ENCODE results near the gene GALM. TPM values are rescaled to one million over a fixed set of nuclear protein-coding genes. Genes with fewer than 3 reads are reported as not detected.
A peak's percentile ranks its signal among the peaks of the same experiment; 100 is the strongest.

The GALM gene
- total and polyA plus RNA-seq, 4 experiments from 2014 or later, result 35.5 to 60.4 (median 43.5) TPM

- no peaks in the 10 kb centered on the region for H3K9me3 ChIP-seq (ENCODE audit: control insufficient read depth in 1 of 2, low read length in 2 of 2)
- H3K4me1 ChIP-seq (ENCODE audit: insufficient read depth, low read length), result peaks cover 60% of the 10 kb centered on the region
- DNase-seq, result no peak
- peak overlapping the region; percentile 51 for H3K27ac ChIP-seq (ENCODE audit: low read depth, low read length)
- H3K27ac Mint-ChIP-seq, result peak overlapping the region; percentile 72 to 97 (median 94)
- intact Hi-C loops (cut with micrococcal nuclease), result no loop called here
- H3K4me3 ChIP-seq (ENCODE audit: low read length in 2 of 2), result no peak overlapping the region
- H3K9me3 Mint-ChIP-seq, result no peaks in the 10 kb centered on the region
- POLR2A ChIA-PET (ENCODE audit: partially characterized antibody), result interaction anchor here (1.1 to 8.3 kb wide), 9 partner anchors 10 to 96 kb away, joined by 3 to 164 read pairs (median 21); partner anchors contain the start of genes GALM, HNRNPLL and SRSF7
- H3K27me3 ChIP-seq (ENCODE audit: insufficient read depth, low read length), result no peaks in the 10 kb centered on the region
- CTCF ChIA-PET (ENCODE audit: partially characterized antibody), result interaction anchor here (0.6 to 4.7 kb wide), 8 partner anchors 8 to 73 kb away, joined by 3 to 48 read pairs (median 4); partner anchors contain the start of gene GALM
- H3K4me3 Mint-ChIP-seq, result peak overlapping the region in 7 of 8 donors; percentile 11 to 87 (median 34)
- peaks cover 37 to 76% (median 54%) of the 10 kb centered on the region in 4 donors for H3K4me1 Mint-ChIP-seq
- H3K36me3 Mint-ChIP-seq, result peaks cover 0 to 4% of the 10 kb centered on the region in 2 donors
- no peaks in the 10 kb centered on the region for H3K27me3 Mint-ChIP-seq
- no peaks in the 10 kb centered on the region for H3K36me3 ChIP-seq (ENCODE audit: insufficient read depth, low read length)
Observed at GRCh38 chr2:38654528-38655381, 11.2 kb upstream of the GALM start.

DNA sequence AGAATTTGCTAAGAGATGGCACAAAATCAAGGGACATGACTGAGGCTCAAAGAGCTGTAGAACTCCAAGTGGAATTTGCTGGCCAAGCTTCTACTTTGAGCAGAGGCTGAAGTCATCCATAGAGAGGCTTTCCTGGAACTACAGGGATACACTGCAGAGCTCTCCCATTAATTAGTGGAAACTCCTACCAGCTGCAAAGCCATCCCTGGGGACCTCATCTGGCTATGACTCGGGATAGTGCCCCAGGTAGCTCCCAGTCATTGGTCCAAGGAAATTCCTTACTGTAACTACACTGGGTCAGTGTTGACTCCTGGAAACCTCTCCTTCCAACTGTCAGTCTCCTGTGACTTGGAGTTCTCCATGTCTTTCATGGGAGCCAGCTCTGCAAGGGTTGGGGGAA lies 10.5 kb upstream of the GALM start:
- H3K27me3 Mint-ChIP-seq, result no peaks in the 10 kb centered on the region
- no peaks in the 10 kb centered on the region for H3K36me3 Mint-ChIP-seq
- H3K9me3 ChIP-seq (ENCODE audit: control insufficient read depth in 1 of 2, low read length in 2 of 2), result no peaks in the 10 kb centered on the region
- H3K27me3 ChIP-seq (ENCODE audit: insufficient read depth, low read length), result no peaks in the 10 kb centered on the region
- intact Hi-C loops (cut with micrococcal nuclease), result no loop called here
- H3K9me3 Mint-ChIP-seq, result no peaks in the 10 kb centered on the region
- peaks cover 58% of the 10 kb centered on the region for H3K4me1 ChIP-seq (ENCODE audit: insufficient read depth, low read length)
- H3K36me3 ChIP-seq (ENCODE audit: insufficient read depth, low read length), result no peaks in the 10 kb centered on the region
- peak overlapping the region in 6 of 7 donors; percentile 47 to 97 (median 83) for H3K27ac Mint-ChIP-seq
- peak overlapping the region in 3 of 8 donors; percentile 6 to 21 (median 11) for H3K4me3 Mint-ChIP-seq
- peaks cover 35 to 70% (median 50%) of the 10 kb centered on the region in 4 donors for H3K4me1 Mint-ChIP-seq
- CTCF ChIA-PET (ENCODE audit: partially characterized antibody), result interaction anchor here (0.6 to 4.7 kb wide), 6 partner anchors 9 to 51 kb away, joined by 4 to 48 read pairs (median 4); partner anchors contain the start of gene GALM
- no peak overlapping the region for H3K4me3 ChIP-seq (ENCODE audit: low read length in 2 of 2)
- POLR2A ChIA-PET (ENCODE audit: partially characterized antibody), result interaction anchor here (1.1 to 8.3 kb wide), 4 partner anchors 9 to 52 kb away, joined by 4 to 164 read pairs (median 40); partner anchors contain the start of genes GALM and HNRNPLL
- no peak overlapping the region for H3K27ac ChIP-seq (ENCODE audit: low read depth, low read length)
- no peak for DNase-seq

- Mint-ChIP-seq H3K9me3 (no peaks in the 10 kb centered on the region), H3K4me3 (no peak overlapping the region), H3K27me3 (no peaks in the 10 kb centered on the region), H3K36me3 (no peaks in the 10 kb centered on the region), H3K4me1 (peaks cover 34 to 61% (median 45%) of the 10 kb centered on the region in 4 donors), H3K27ac (no peak overlapping the region)
- POLR2A ChIA-PET (ENCODE audit: partially characterized antibody), result interaction anchor here (1.2 kb wide), 2 partner anchors 9 to 84 kb away, joined by 4 read pairs; partner anchors contain the start of gene GALM
- H3K36me3 ChIP-seq (ENCODE audit: insufficient read depth, low read length), result no peaks in the 10 kb centered on the region
- CTCF ChIA-PET (ENCODE audit: partially characterized antibody), result interaction anchor here (1.9 kb wide), 2 partner anchors 14 to 25 kb away, joined by 5 to 6 read pairs; no protein-coding TSS in a partner anchor
- H3K27ac ChIP-seq (ENCODE audit: low read depth, low read length), result no peak overlapping the region
- H3K4me1 ChIP-seq (ENCODE audit: insufficient read depth, low read length), result peaks cover 50% of the 10 kb centered on the region
- H3K4me3 ChIP-seq (ENCODE audit: low read length in 2 of 2), result no peak overlapping the region
- intact Hi-C loops (cut with micrococcal nuclease), result no loop called here
- no peaks in the 10 kb centered on the region for H3K9me3 ChIP-seq (ENCODE audit: control insufficient read depth in 1 of 2, low read length in 2 of 2)
- no peaks in the 10 kb centered on the region for H3K27me3 ChIP-seq (ENCODE audit: insufficient read depth, low read length)
- no peak for DNase-seq
Observed at GRCh38 chr2:38656866-38657480, 8.9 kb upstream of the GALM start.

- H3K9me3 ChIP-seq (ENCODE audit: control insufficient read depth in 1 of 2, low read length in 2 of 2), result no peaks in the 10 kb centered on the region
- DNase-seq, result no peak
- CTCF ChIA-PET (ENCODE audit: partially characterized antibody), result interaction anchor here (1.1 to 1.3 kb wide), 2 partner anchors 15 to 55 kb away, joined by 4 to 5 read pairs; no protein-coding TSS in a partner anchor
- no peaks in the 10 kb centered on the region for H3K27me3 ChIP-seq (ENCODE audit: insufficient read depth, low read length)
- Mint-ChIP-seq H3K36me3 (no peaks in the 10 kb centered on the region), H3K4me1 (peaks cover 31 to 56% (median 43%) of the 10 kb centered on the region in 4 donors), H3K4me3 (no peak overlapping the region), H3K9me3 (no peaks in the 10 kb centered on the region), H3K27me3 (no peaks in the 10 kb centered on the region), H3K27ac (peak overlapping the region in 3 of 7 donors; percentile 37 to 79 (median 55))
- POLR2A ChIA-PET (ENCODE audit: partially characterized antibody), result interaction anchor here (1.0 to 1.6 kb wide), 6 partner anchors 9 to 92 kb away, joined by 3 to 7 read pairs (median 4); no protein-coding TSS in a partner anchor
- H3K4me3 ChIP-seq (ENCODE audit: low read length in 2 of 2), result no peak overlapping the region
- intact Hi-C loops (cut with micrococcal nuclease), result no loop called here
- no peak overlapping the region for H3K27ac ChIP-seq (ENCODE audit: low read depth, low read length)
- H3K36me3 ChIP-seq (ENCODE audit: insufficient read depth, low read length), result no peaks in the 10 kb centered on the region
- H3K4me1 ChIP-seq (ENCODE audit: insufficient read depth, low read length), result peaks cover 42% of the 10 kb centered on the region
Observed at GRCh38 chr2:38658613-38659012, 7.3 kb upstream of the GALM start.

GRCh38 chr2:38659115-38659514 lies 6.8 kb upstream of the GALM start:
- ChIA-PET CTCF (ENCODE audit: partially characterized antibody) (interaction anchor here (1.1 to 1.5 kb wide), 4 partner anchors 15 to 56 kb away, joined by 3 to 5 read pairs (median 4); no protein-coding TSS in a partner anchor), POLR2A (ENCODE audit: partially characterized antibody) (interaction anchor here (1.0 to 1.6 kb wide), 6 partner anchors 8 to 91 kb away, joined by 3 to 7 read pairs (median 4); no protein-coding TSS in a partner anchor)
- Mint-ChIP-seq H3K36me3 (no peaks in the 10 kb centered on the region), H3K9me3 (no peaks in the 10 kb centered on the region), H3K27me3 (no peaks in the 10 kb centered on the region), H3K4me1 (peaks cover 31 to 56% (median 43%) of the 10 kb centered on the region in 4 donors), H3K4me3 (peak overlapping the region in 1 of 8 donors; percentile 16), H3K27ac (peak overlapping the region in 2 of 7 donors; percentile 8 to 71)
- Histone ChIP-seq H3K36me3 (ENCODE audit: insufficient read depth, low read length) (no peaks in the 10 kb centered on the region), H3K27ac (ENCODE audit: low read depth, low read length) (no peak overlapping the region), H3K27me3 (ENCODE audit: insufficient read depth, low read length) (no peaks in the 10 kb centered on the region), H3K4me3 (ENCODE audit: low read length in 2 of 2) (no peak overlapping the region), H3K9me3 (ENCODE audit: control insufficient read depth in 1 of 2, low read length in 2 of 2) (no peaks in the 10 kb centered on the region), H3K4me1 (ENCODE audit: insufficient read depth, low read length) (peaks cover 42% of the 10 kb centered on the region)
- no peak for DNase-seq
- intact Hi-C loops (cut with micrococcal nuclease), result no loop called here

- no peak for DNase-seq
- Histone ChIP-seq H3K4me3 (ENCODE audit: low read length in 2 of 2) (no peak overlapping the region), H3K9me3 (ENCODE audit: control insufficient read depth in 1 of 2, low read length in 2 of 2) (no peaks in the 10 kb centered on the region), H3K4me1 (ENCODE audit: insufficient read depth, low read length) (peaks cover 42% of the 10 kb centered on the region), H3K27me3 (ENCODE audit: insufficient read depth, low read length) (no peaks in the 10 kb centered on the region), H3K36me3 (ENCODE audit: insufficient read depth, low read length) (no peaks in the 10 kb centered on the region), H3K27ac (ENCODE audit: low read depth, low read length) (no peak overlapping the region)
- POLR2A ChIA-PET (ENCODE audit: partially characterized antibody), result interaction anchor here (1.4 to 1.6 kb wide), 2 partner anchors 59 to 90 kb away, joined by 3 to 4 read pairs; no protein-coding TSS in a partner anchor
- Mint-ChIP-seq H3K27me3 (no peaks in the 10 kb centered on the region), H3K4me3 (no peak overlapping the region), H3K4me1 (peaks cover 29 to 55% (median 40%) of the 10 kb centered on the region in 4 donors), H3K9me3 (no peaks in the 10 kb centered on the region), H3K36me3 (no peaks in the 10 kb centered on the region), H3K27ac (no peak overlapping the region)
- CTCF ChIA-PET (ENCODE audit: partially characterized antibody), result interaction anchor here (0.6 to 1.5 kb wide), 2 partner anchors 30 to 57 kb away, joined by 3 to 4 read pairs; no protein-coding TSS in a partner anchor
- intact Hi-C loops (cut with micrococcal nuclease), result no loop called here
Observed at GRCh38 chr2:38660282-38660681, 5.6 kb upstream of the GALM start.
